ENCODE data around the gene NFE2.
"Not testable (repeated sequence)": the region's sequence is repeated elsewhere in the genome, so short reads cannot be mapped to it uniquely, and the experiment has no call there.

Gene NFE2

DNA sequence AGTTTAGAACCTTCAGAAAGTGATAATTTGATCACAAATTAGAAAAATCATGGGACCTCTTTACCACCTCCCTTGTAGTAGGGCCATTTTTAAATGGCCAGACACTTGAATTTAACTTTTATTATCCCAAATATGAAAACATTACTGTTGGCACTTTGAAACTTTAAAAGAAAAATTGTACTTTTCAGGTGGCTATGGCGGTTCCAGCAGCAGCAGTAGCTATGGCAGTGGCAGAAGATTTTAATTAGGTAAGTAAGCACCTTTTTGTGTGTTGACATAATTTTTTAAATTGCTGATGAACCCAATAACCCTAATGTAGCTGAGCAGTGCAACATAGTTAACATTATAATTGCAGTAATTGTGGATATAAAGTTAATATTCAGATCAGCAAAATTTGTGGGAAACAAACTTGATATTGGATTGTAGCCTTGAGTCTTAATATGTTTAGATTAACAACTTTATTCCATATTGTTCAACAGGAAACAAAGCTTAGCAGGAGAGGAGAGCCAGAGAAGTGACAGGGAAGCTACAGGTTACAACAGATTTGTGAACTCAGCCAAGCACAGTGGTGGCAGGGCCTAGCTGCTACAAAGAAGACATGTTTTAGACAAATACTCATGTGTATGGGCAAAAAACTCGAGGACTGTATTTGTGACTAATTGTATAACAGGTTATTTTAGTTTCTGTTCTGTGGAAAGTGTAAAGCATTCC, 16.6 kb downstream of the NFE2 start:
- not testable (repeated sequence) for DNase-seq (ENCODE audit: low read depth, low spot score)

DNA sequence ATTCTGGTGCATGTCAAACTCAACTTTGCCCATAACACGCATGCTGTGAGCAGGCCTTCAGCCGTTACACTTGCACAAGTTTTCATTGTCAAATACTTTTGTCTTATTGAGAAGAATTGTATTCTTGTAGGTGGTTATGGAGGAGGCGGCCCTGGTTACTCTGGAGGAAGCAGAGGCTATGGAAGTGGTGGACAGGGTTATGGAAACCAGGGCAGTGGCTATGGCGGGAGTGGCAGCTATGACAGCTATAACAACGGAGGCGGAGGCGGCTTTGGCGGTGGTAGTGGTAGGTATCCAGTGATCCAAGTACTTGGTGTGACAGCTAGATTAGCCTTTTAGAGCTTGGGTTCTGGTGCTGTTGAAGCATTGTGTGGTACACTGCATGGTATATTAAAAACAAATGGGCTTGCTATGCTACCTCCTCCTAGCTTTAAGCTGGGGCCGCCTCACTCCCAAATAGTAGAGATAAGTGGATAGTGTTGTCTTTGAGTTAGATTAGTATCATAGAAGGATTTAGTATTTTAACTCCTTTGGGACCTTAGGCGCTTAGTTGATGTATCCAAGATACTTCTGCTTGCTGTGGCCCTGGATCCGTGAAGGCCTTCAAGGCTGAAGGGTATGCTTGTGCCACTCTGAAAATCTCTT, 17.7 kb downstream of the NFE2 start:
- no peak for DNase-seq (ENCODE audit: low read depth, low spot score)

DNA sequence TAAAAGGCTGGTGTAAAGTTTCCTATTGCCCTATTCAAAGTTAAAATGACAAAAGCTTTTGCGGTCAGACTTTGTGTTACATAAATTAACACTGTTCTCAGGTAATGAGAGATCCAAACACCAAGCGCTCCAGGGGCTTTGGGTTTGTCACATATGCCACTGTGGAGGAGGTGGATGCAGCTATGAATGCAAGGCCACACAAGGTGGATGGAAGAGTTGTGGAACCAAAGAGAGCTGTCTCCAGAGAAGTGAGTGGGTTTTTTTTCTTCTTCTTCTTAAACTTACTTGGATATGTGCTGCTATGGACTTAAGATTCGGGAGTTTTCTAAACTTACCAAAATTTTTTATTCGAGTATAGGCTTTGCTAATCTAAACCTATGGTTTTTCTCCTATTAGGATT, 19.1 kb downstream of the NFE2 start:
- DNase-seq (ENCODE audit: low read depth, low spot score), result not testable (repeated sequence)

DNA sequence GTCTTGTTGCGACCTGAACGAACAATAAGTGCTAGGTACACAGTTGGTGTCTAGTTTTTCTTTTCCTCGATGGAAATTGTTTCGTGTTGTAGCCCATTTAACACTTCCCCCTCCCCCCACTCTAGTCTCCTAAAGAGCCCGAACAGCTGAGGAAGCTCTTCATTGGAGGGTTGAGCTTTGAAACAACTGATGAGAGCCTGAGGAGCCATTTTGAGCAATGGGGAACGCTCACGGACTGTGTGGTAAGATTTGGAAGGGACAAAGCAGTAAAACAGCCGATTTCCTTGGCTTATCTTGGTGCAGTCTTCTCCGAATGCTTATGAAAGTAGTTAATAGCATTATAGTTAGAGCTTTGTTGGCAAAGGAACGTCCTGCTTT, 19.6 kb downstream of the NFE2 start:
- DNase-seq (ENCODE audit: low read depth, low spot score), result not testable (repeated sequence)

DNA sequence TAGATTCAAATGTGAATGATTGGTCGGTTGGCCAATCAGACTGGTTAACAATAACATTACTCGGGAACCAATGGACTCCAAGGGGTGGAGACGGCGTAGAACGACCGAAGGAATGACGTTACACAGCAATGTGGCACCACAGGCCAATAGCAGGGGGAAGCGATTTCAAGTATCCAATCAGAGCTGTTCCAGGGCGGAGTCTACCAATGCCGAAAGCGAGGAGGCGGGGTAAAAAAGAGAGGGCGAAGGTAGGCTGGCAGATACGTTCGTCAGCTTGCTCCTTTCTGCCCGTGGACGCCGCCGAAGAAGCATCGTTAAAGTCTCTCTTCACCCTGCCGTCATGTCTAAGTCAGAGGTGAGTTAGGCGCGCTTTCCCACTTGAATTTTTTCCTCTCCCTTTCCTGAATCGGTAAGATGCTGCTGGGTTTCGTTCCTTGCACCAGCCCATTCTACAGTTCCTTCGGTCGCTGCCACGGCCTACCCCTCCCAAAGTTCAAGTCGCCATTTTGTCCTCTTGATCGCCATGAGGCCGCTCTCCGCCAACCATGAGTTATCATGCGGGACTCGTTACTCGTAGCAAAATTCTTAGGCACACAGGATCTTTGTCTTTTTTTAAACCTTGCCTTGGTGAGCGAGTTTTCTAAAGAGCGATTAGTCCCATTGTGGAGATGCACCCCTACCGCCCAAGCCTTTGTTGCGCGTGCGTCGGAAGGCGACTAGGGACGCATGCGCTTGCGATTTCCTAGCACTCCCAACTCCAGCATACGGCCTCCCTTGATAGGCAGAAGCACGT, 20.2 kb downstream of the NFE2 start, which contains the start of gene HNRNPA1:
HNRNPA1 (plus strand) TSS at position 259 of the 793 bp plus-strand sequence; CDS start at position 341, 82 bp downstream.
- peak; percentile 99 for DNase-seq (ENCODE audit: low read depth, low spot score)

DNA sequence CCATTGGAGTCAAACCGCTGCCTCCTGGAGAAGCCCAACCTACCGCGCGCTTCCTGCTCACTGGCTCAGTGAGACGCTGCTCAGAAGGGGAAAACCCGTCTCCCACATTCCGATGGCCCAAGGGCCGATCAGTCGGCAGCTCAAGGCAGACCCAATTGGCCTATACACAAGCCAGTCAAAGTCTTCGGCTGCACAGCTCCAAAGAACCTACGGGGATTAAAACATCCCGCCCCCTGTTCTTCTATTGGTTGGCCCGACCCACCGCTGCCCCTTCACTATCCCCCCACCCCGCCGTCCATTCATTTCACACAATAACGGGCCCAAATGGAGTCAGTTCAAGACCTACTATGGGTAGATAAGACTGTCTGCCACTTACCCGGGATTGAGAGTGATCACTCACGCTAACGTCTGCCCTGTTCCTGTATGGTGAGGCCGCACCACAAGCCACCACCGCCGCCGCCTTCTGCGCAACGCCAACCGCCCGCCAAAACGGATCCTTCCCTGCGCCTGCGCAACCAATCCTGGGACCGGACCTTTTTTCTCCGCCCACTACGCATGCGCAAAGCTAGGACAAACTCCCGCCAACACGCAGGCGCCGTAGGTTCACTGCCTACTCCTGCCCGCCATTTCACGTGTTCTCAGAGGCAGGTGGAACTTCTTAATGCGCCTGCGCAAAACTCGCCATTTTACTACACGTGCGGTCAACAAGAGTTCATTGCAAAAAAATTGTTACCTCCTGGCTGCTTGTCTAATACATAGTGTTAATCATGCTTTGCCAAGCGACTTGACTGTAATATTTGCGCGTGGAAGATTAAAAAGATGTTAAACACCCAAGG, 21.0 kb downstream of the NFE2 start, which contains the start of gene CBX5:
CBX5 (minus strand) TSS at position 491 of the 836 bp plus-strand sequence. CDS start 22,472 bp downstream, outside the sequence.
- DNase-seq (ENCODE audit: low read depth, low spot score), result peak; percentile 99

DNA sequence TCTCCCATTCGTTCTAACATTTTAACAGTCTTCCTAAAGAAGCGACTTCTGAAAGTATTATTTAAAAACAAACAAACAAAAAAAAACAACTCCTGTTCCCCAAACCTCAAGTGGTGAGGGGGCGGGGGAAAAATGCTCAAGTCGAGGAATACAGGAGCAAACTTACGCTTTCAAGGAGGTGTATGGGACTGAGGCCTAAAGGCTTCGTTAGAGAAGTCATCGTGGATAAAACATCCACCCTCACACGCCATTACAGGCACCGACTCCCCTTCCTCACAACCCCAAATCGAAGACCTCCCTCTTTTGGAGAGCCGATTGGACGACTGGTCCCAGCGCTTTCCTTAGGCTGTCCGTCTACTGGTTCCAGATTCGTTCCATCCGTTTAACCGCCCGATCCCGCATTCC, 21.6 kb downstream of the NFE2 start:
- no peak for DNase-seq (ENCODE audit: low read depth, low spot score)

DNA sequence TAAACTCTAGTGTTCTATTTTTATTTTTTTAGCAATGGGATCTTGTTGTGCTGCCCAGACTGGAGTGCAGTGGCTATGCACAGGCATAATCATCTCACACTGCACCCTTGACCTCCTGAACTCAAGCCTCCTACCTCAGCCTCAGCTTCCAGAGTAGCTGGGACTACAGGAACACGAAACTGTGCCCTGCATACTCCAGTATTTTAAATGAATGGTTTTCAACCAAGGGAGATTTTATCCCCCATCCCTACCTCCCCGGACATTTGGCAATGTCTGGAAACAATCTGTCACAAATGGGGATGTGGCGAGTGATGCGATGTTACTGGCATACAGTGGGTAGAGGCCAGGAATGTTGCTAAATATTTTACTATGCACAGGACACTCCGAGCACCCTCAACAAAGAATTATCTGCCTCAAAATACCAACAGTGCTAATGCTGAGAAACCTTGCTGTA, 23.0 kb downstream of the NFE2 start:
- no peak for DNase-seq (ENCODE audit: low read depth, low spot score)

DNA sequence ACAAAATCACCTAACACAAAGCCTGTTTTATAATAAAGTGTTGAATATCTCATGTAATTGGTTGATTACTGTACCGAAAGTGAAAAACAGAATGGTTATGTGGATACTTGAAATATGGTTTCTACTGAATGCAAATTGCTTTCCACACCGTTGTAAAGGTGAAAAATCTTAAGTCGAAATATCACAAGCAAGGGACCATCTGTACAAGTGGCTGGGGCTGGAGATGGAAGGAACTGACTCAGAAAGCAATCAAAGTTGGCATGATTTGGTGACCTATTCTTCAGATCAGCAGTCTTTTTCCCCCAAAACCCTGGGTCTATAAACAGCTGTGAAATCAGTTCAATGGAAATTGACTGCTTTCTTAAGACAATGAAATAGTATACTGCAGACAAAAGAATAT, 24.4 kb downstream of the NFE2 start:
- no peak for DNase-seq (ENCODE audit: low read depth, low spot score)

DNA sequence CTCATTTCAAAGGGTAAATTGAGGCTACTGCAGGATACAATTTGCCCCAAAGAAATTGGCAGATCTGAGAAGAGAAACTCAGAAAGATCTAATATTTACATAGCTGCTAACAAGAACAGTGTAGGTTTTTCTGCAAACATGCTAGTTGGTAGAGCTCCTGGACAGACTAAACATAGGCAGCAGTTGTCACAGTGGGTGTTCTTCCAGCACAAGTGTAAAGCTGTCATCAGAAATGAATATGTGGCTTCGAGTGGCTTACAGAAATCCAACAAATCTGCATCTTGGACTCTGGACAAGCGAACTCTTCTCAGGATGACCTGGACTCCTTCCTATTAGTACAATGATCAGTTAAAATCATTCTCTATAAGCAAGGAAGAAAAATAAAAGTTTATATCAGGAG, 26.8 kb downstream of the NFE2 start:
- DNase-seq (ENCODE audit: low read depth, low spot score), result no peak

DNA sequence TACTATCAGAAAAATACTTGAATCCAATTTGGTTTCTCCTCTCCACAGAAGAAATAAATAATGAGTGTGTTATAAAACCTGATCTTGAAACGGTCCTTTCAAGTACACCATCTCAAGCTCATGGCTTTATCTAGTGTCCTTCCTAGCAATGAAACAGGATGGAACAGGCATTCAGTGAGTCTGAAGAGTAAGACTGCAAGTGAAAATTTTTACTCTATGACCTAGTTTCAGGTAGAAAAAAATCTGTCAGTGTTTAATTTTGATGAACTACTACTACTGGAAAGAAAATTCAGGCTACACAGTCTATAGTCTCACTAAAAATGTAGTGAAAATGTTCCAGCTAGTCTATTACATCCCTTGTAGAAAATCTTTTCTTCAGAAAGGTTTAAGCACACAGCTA, 28.6 kb downstream of the NFE2 start:
- DNase-seq (ENCODE audit: low read depth, low spot score), result no peak

DNA sequence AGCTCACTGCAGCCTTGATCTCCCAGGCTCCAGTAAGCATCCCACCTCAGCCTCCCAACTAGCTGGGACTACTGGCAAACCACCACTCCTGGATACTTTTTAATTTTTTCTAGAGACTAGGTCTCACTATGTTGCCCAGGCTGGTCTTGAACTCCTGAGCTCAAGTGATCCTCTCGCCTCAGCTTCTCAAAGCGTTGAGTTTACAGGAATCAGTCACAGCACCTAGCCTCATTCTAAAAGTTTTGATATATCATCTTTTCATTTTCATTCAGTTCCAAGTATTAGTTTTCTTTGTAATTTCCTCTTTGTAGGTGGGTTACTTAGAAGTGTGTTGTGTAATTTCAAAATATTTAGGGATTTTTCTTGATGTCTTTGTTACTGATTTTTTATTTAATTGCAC, 30.5 kb downstream of the NFE2 start:
- no peak for DNase-seq (ENCODE audit: low read depth, low spot score)

DNA sequence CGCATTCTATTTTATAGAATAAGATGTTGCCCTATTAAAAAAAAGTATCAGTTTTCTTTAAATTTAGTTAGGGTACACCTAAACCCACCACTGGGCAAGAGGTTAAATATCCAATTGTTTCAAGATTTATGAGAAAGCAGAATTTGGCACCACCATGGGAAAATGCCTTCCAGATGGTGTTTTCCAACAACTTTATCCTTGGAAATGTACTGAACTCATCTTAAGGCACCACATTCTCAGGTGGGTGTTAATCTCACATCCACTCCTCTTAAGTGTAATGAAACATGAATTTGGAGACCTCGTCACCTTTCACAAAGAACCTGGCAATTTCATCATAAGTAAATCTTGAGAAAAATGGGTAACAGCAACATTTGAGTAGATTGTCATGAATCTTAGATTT, 34.0 kb downstream of the NFE2 start:
- no peak for DNase-seq (ENCODE audit: low read depth, low spot score)

DNA sequence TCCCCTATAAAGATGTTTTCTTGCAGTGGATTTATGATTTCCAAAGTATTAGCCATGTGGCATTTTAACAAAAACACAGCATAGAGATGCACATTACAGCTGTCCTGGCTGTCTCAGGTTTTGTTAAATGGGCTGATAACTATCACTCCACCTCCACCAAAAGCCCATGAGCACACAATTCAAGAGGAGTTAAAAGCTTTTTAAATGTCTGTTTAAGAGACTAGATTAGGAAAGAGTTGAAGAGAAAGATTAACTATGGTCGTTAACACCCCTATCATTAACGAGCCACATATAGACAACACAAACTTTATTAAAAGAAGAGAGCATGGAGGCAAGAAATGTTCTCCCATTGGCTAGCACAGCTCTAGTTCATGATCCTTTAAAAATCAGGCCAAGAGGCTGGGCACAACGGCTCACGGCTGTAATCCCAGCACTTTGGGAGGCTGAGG, 35.4 kb downstream of the NFE2 start:
- DNase-seq (ENCODE audit: low read depth, low spot score), result no peak

DNA sequence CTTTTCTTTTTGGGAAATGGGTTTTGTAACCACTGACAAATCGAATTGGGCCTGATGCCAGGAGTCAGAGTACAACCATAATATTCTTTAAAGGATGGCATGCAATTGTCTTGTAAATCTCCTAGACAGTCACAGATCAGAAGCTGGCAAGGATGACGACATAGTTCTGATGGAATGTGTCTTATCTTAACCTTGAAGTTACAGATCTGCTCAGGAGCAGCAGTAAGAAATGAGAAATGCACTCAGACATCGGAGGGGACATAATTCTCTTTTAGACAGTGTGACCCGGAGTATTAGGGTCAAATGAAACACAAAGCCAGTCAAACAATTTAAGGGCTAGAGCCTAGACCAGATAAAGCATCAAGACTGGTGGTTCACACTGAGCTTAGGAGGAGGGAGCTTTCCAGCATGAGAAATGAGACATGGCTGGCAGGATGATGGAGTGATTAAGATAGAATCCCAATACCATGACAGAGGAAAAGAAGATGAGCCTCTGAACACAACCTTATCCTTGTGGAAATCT, 38.4 kb downstream of the NFE2 start:
- no peak for DNase-seq (ENCODE audit: low read depth, low spot score)

DNA sequence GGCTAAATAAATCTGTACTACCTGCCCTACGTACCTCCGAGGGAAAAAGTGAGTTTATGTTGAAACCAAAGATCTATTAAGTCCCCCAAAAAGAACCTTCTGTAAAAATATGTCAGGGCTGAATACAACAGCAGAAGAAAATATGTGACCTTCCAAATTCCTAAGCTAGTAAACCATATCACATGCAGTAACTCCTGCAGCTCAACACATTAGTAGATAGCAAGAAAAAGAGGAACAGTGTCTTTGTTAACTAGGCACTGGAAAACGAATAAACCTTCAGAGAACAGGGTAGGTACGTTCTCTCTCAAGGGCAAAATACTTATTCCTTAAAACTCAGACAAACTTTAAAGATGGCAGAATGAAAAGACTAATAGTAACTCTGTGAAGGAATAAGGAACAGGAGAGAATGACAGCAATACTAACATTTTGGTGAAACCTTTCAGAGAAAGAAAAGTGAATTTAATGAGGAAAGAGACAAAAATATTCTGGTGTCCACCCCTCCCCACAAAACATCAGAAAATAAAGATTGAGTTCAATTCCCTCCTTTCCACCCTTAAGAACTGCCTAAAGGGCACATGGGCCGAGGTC, 38.9 kb downstream of the NFE2 start:
- no peak for DNase-seq (ENCODE audit: low read depth, low spot score)

DNA sequence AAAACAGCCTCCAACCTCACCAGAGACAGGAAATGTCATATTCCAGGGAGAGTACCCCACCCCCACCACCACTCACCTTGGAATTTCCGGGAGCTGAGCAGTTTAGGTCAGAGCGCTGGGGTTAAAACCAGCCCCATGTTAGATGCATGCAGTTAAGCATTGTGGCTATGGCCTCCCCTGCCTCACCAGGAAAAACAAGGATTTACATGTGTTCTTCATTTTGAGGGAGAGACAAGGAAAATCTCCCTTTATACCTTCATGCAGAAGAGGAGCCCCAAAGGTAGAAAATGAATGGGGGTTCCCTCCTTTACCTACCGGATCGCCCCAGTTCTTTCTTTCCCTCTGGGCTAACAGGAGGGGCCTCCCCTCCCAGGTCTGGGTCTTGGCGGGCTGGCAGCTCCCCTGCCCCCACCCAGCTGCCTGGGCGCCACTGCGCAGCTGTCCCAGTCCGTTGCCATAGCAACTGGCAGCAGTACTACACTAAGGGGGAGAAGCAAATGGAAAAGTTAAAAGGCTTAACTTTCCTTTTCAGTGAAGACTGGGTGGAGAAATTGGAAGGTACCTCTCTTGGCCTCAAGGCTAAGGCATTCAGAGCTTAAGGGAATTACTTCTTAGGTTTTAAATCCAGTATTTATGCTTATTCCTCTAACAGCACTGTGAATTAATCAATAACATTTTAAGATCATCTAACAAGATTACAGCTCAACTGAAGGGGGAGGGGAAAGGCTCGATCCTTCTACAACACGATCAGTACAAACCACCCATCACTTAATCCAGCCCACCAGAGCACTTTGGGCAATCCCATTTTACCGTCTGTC, 41.4 kb downstream of the NFE2 start:
- DNase-seq (ENCODE audit: low read depth, low spot score), result peak; percentile 62

DNA sequence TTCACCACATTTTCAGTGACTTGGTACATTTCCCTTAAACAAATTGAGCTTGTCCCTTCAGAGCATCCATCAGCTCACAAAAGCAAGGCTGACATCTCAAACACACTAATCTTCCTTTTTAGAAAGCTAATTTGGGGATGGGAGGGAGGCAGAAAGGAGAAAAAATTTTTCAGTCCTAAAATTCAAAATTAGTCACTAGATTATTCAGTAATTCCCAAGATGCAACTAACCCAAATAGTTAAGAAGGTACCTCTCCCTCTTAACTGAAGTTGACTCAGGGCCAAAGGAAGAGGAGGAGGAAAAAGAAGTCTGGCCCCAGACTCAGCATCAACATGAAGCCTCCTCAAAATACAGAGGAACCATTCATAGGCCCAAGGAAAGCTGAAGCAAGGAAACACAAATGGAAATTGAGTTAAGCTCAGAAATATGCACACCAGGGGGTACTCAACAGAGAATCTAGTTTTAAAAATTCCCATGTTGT, 42.6 kb downstream of the NFE2 start:
- peak; percentile 12 for DNase-seq (ENCODE audit: low read depth, low spot score)

DNA sequence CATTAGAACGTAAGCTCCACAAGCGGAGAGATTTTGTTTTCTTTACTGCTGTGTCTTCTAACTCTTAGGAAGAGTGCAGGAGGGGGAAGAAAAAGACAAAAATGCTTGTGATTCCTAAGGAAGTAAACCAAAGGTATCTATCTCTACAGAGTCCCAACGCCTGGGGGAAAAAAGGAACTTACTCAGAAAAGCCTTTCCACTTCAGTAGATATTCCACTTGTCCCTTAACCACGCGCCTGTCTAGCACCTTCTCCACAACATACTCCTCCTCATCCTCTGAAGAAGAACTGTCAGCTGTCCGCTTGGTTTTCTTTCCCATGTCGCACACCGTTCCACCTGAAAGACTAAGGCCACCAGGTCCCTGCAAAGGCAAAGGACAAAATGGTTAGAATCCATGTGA, 43.5 kb downstream of the NFE2 start:
- DNase-seq (ENCODE audit: low read depth, low spot score), result no peak

DNA sequence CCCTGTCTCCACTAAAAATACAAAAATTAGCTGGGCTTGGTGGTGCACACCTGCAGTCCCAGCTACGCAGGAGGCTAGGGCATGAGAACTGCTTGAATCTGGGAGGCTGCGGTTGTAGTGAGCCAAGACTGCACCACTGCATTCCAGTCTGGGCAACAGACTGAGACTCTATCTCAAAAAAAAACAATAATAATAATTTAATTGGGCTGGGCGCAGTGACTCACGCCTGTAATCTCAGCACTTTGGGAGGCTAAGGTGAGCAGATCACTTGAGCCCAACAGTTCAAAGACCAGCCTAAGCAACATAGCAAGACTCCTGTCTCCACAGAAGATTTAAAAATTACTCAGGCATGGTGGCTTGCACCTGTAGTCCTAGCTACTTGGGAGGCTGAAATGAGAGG, 47.6 kb downstream of the NFE2 start:
- DNase-seq (ENCODE audit: low read depth, low spot score), result no peak
